Measurements from ENCODE around the gene RBM6. TPM values are rescaled to one million over a fixed set of nuclear protein-coding genes. Genes with fewer than 3 reads are reported as not detected.

Gene RBM6
- total RNA-seq, 1 experiment from 2014 or later = 58.3 TPM

DNA sequence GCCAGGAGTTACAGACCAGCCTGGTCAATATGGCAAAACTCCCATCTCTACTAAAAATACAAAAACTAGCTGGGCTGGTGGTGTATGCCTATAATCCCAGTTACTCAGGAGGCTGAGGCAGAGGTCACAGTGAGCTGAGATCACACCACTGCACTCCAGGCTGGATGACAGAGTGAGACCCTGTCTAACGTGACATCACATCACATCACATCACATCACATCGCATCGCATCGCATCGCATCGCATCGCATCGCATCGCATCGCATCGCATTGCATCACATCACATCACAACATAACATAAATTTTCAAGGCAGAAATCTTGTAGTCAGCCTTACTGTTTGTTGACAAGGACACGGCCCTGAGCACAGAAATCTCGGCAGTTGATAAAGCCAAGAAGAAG is 44.4 kb downstream of the RBM6 start (continued):
- TF ChIP-seq, protein P1, sequence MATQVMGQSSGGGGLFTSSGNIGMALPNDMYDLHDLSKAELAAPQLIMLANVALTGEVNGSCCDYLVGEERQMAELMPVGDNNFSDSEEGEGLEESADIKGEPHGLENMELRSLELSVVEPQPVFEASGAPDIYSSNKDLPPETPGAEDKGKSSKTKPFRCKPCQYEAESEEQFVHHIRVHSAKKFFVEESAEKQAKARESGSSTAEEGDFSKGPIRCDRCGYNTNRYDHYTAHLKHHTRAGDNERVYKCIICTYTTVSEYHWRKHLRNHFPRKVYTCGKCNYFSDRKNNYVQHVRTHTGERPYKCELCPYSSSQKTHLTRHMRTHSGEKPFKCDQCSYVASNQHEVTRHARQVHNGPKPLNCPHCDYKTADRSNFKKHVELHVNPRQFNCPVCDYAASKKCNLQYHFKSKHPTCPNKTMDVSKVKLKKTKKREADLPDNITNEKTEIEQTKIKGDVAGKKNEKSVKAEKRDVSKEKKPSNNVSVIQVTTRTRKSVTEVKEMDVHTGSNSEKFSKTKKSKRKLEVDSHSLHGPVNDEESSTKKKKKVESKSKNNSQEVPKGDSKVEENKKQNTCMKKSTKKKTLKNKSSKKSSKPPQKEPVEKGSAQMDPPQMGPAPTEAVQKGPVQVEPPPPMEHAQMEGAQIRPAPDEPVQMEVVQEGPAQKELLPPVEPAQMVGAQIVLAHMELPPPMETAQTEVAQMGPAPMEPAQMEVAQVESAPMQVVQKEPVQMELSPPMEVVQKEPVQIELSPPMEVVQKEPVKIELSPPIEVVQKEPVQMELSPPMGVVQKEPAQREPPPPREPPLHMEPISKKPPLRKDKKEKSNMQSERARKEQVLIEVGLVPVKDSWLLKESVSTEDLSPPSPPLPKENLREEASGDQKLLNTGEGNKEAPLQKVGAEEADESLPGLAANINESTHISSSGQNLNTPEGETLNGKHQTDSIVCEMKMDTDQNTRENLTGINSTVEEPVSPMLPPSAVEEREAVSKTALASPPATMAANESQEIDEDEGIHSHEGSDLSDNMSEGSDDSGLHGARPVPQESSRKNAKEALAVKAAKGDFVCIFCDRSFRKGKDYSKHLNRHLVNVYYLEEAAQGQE (IDR thresholded peaks at IDR 0.05; ENCODE audit: low read depth) = no peak
- TF ChIP-seq POLR2AphosphoS5 (IDR thresholded peaks at IDR 0.05; ENCODE audit: low read depth, low read length) = no peak

DNA sequence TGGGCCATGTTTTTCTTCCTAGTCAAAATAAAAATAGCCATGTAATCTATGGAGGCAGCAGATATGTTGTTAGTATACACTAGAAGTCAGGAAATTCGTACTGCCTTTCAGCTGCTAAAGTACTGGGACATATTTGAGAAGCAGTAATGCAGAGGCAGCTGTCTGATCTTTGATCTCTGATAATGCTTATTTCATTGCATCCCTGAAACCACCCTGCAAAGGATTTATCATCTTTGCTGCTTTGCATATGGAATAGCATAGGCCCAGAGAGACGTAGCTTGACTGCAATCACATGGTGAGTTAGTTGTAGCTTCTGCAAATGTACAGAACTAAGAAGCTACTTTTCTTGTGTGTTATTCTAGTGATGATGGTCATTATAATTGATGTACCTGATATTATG is 52.4 kb downstream of the RBM6 start:
- no peaks in the 10 kb centered on the region; a peak in 1 of 4 replicates for H3K36me3 ChIP-seq (ENCODE audit: control insufficient read depth in 1 of 2, insufficient read depth in 2 of 2, low read length in 2 of 2)
- CTCF ChIA-PET = no interaction called here
- H2AFZ ChIP-seq (ENCODE audit: low read depth, low read length, poor library complexity, severe bottlenecking) = no peak overlapping the region
- H3K27me3 ChIP-seq (ENCODE audit: insufficient read depth, low read length) = no peaks in the 10 kb centered on the region
- H3K79me2 ChIP-seq (ENCODE audit: insufficient read depth, low read length) = peaks cover 29% of the 10 kb centered on the region; the same call in 1 of the 2 replicates
- H4K20me1 ChIP-seq (ENCODE audit: insufficient read depth) = peaks cover 4% of the 10 kb centered on the region; the same call in 1 of the 2 replicates
- TF ChIP-seq, protein P2, sequence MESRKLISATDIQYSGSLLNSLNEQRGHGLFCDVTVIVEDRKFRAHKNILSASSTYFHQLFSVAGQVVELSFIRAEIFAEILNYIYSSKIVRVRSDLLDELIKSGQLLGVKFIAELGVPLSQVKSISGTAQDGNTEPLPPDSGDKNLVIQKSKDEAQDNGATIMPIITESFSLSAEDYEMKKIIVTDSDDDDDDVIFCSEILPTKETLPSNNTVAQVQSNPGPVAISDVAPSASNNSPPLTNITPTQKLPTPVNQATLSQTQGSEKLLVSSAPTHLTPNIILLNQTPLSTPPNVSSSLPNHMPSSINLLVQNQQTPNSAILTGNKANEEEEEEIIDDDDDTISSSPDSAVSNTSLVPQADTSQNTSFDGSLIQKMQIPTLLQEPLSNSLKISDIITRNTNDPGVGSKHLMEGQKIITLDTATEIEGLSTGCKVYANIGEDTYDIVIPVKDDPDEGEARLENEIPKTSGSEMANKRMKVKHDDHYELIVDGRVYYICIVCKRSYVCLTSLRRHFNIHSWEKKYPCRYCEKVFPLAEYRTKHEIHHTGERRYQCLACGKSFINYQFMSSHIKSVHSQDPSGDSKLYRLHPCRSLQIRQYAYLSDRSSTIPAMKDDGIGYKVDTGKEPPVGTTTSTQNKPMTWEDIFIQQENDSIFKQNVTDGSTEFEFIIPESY (IDR thresholded peaks at IDR 0.05; ENCODE audit: extremely low read depth, insufficient replicate concordance, low read length) = no peak
- TF ChIP-seq FOSL1 (IDR thresholded peaks at IDR 0.05; ENCODE audit: low read depth) = no peak
- TF ChIP-seq, protein P3, sequence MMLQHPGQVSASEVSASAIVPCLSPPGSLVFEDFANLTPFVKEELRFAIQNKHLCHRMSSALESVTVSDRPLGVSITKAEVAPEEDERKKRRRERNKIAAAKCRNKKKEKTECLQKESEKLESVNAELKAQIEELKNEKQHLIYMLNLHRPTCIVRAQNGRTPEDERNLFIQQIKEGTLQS (IDR thresholded peaks at IDR 0.05) = no peak
- TF ChIP-seq JUND (IDR thresholded peaks at IDR 0.05) = no peak
- TF ChIP-seq, protein P4, sequence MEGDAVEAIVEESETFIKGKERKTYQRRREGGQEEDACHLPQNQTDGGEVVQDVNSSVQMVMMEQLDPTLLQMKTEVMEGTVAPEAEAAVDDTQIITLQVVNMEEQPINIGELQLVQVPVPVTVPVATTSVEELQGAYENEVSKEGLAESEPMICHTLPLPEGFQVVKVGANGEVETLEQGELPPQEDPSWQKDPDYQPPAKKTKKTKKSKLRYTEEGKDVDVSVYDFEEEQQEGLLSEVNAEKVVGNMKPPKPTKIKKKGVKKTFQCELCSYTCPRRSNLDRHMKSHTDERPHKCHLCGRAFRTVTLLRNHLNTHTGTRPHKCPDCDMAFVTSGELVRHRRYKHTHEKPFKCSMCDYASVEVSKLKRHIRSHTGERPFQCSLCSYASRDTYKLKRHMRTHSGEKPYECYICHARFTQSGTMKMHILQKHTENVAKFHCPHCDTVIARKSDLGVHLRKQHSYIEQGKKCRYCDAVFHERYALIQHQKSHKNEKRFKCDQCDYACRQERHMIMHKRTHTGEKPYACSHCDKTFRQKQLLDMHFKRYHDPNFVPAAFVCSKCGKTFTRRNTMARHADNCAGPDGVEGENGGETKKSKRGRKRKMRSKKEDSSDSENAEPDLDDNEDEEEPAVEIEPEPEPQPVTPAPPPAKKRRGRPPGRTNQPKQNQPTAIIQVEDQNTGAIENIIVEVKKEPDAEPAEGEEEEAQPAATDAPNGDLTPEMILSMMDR (IDR thresholded peaks at IDR 0.05 in 2 of 3, conservative IDR thresholded peaks at IDR 0.05 in 1 of 3; ENCODE audit: borderline replicate concordance in 1 of 3, insufficient read depth in 1 of 3, low read depth in 2 of 3, low read length in 2 of 3) = no peak
- no peak for TF ChIP-seq EGR1 (IDR thresholded peaks at IDR 0.05; ENCODE audit: low read depth)
- no peak for TF ChIP-seq TCF7L2 (IDR thresholded peaks at IDR 0.05; ENCODE audit: borderline replicate concordance, extremely low read depth, insufficient read depth, insufficient read length)
- TF ChIP-seq POLR2AphosphoS5 (IDR thresholded peaks at IDR 0.05; ENCODE audit: low read depth, low read length) = no peak
- TF ChIP-seq SIN3A (IDR thresholded peaks at IDR 0.05; ENCODE audit: low read depth) = no peak
- no peak for TF ChIP-seq CEBPB (IDR thresholded peaks at IDR 0.05; ENCODE audit: low read depth)
- TF ChIP-seq, protein P5, sequence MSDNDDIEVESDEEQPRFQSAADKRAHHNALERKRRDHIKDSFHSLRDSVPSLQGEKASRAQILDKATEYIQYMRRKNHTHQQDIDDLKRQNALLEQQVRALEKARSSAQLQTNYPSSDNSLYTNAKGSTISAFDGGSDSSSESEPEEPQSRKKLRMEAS (IDR thresholded peaks at IDR 0.05) = no peak
- TF ChIP-seq POLR2A (IDR thresholded peaks at IDR 0.05; ENCODE audit: borderline replicate concordance, extremely low read depth, insufficient read depth, insufficient read length) = no peak
- no peak for TF ChIP-seq SRF (IDR thresholded peaks at IDR 0.05; ENCODE audit: low read depth)
- TF ChIP-seq SP1 (IDR thresholded peaks at IDR 0.05; ENCODE audit: low read depth) = no peak
- no peak for TF ChIP-seq ZFX (IDR thresholded peaks at IDR 0.05)
- no peak overlapping the region for H3K9ac ChIP-seq (ENCODE audit: low read length)
- POLR2A ChIA-PET = no interaction called here
- H3K4me1 ChIP-seq (ENCODE audit: control insufficient read depth in 1 of 2, insufficient read depth in 2 of 2, low read length in 2 of 2) = no peaks in the 10 kb centered on the region
- intact Hi-C loops (cut with micrococcal nuclease) = no loop called here
- ATAC-seq (no peak), DNase-seq (ENCODE audit: low read depth, low spot score) (no peak)
- no peak overlapping the region for H3K4me2 ChIP-seq (ENCODE audit: low read length)
- no TSS peak for BruUV-seq (replicated peaks)
- no peak overlapping the region for H3K27ac ChIP-seq (ENCODE audit: low read depth, low read length)
- no peaks in the 10 kb centered on the region for H3K9me2 ChIP-seq (ENCODE audit: insufficient read depth)
- H3K4me3 ChIP-seq (replicated peaks in 1 of 2; ENCODE audit: low read depth in 1 of 2, low read length in 2 of 2) = no peak overlapping the region
- no peaks in the 10 kb centered on the region for H3K9me3 ChIP-seq (ENCODE audit: control insufficient read depth in 1 of 2, insufficient read depth in 1 of 2, low read depth in 1 of 2, low read length in 2 of 2)
- RAD21 ChIA-PET (ENCODE audit: low non-redundant PET in 1 of 2, low total read pairs in 2 of 2, uncharacterized antibody in 2 of 2, unreplicated experiment in 2 of 2) = no interaction called here
